HepG2 (cell line): ENCODE data around the gene CXCR2. TPM values are rescaled to one million over a fixed set of nuclear protein-coding genes. Genes with fewer than 3 reads are reported as not detected.

Source experiments
- CBX1 ChIP-seq: IDR thresholded peaks from one replicate; pipeline ENCODE4 v1.6.1; 2016; ENCODE audit warnings: antibody characterized with exemption, low read depth
- CTCF ChIP-seq: sonication (generic); formaldehyde crosslinking; IDR thresholded peaks from 2 replicates; pipeline ENCODE4 v1.5.0; 2020; ENCODE audit warnings: mild to moderate bottlenecking, missing genetic modification reagents, moderate library complexity
- ELF1 ChIP-seq: sonication (generic); formaldehyde crosslinking; IDR thresholded peaks from 2 replicates; pipeline ENCODE4 v1.4.0; 2020; ENCODE audit warnings: missing genetic modification reagents
- ELF3 ChIP-seq: IDR thresholded peaks from 2 replicates; pipeline ENCODE4 v1.6.1; 2016; ENCODE audit warnings: missing genetic modification reagents, missing compliant biosample characterization
- GTF2F1 ChIP-seq: fragments of 150-350 bp; IDR thresholded peaks from 2 replicates; pipeline ENCODE4 v1.6.1; 2014; ENCODE audit warnings: low read length
- KAT8 ChIP-seq: IDR thresholded peaks from 2 replicates; pipeline ENCODE4 v1.6.1; 2016; ENCODE audit warnings: missing genetic modification reagents, missing compliant biosample characterization
- MXI1 ChIP-seq: IDR thresholded peaks from 3 replicates; pipeline ENCODE4 v1.6.1; 2012; ENCODE audit warnings: low read depth, low read length, inconsistent platforms, borderline replicate concordance
- PPARG ChIP-seq: conservative IDR thresholded peaks from 2 replicates; pipeline ENCODE4 v1.6.1; 2016; ENCODE audit warnings: missing biosample characterization, missing genetic modification reagents
- RXRA ChIP-seq: sonication (generic); formaldehyde crosslinking; IDR thresholded peaks from 2 replicates; pipeline ENCODE4 v1.5.1; 2020; ENCODE audit warnings: missing genetic modification reagents
- SAP130 ChIP-seq: IDR thresholded peaks from 2 replicates; pipeline ENCODE4 v1.6.1; 2016; ENCODE audit warnings: low read depth
- SMC3 ChIP-seq: IDR thresholded peaks from 2 replicates; pipeline ENCODE4 v1.6.1; 2011; ENCODE audit warnings: low read length, improper control_type of control experiment
- XRCC5 ChIP-seq: fragments of 200-400 bp; formaldehyde crosslinking; optimal IDR thresholded peaks from 2 replicates; pipeline ENCODE3; 2017; ENCODE audit warnings: mild to moderate bottlenecking, low read length
- ZNF431 ChIP-seq: sonication (generic); formaldehyde crosslinking; IDR thresholded peaks from 2 replicates; pipeline ENCODE4 v1.9.0; 2022; ENCODE audit warnings: missing genetic modification reagents, low read depth, mild to moderate bottlenecking, borderline replicate concordance
- ZNF432 ChIP-seq: sonication (generic); formaldehyde crosslinking; IDR thresholded peaks from 2 replicates; pipeline ENCODE4 v1.5.0; 2020; ENCODE audit warnings: missing genetic modification reagents, mild to moderate bottlenecking, borderline replicate concordance
- ZNF740 ChIP-seq: sonication (generic); formaldehyde crosslinking; IDR thresholded peaks from 2 replicates; pipeline ENCODE4 v1.4.0; 2020; ENCODE audit warnings: missing genetic modification reagents
- ZNF766 ChIP-seq: sonication (generic); formaldehyde crosslinking; IDR thresholded peaks from 2 replicates; pipeline ENCODE4 v1.5.0; 2020; ENCODE audit warnings: missing genetic modification reagents, borderline replicate concordance
- polyA plus RNA-seq, 8 experiments: library from polyadenylated mRNA; depleted of rRNA in 3 of 8; stranded (reverse) in 7 of 8; unstranded in 1 of 8; fragments of >200 nt; fragmentation: Illumina TruSeq in 4 of 8; extraction: Trizol in 4 of 8; gene quantifications; 2 replicates each; pipeline versions ENCODE4 v1.2.1 to v1.2.3, GENCODE V29; 2011 to 2016; ENCODE audit warnings: low read depth in 4 of 8, missing spikeins in 1 of 8, mixed read lengths in 1 of 8; ENCODE audit not compliant: insufficient read depth in 1 of 8
- total RNA-seq, 5 experiments: library from RNA; depleted of rRNA; stranded (reverse); fragments of >200 nt; fragmentation: Illumina TruSeq; extraction: Trizol; gene quantifications; 2 replicates each; pipeline ENCODE4 v1.2.3, GENCODE V29; 2016; ENCODE audit warnings: low read depth in 1 of 5
- TF ChIP-seq, protein P1 (sequence below): sonication (generic); formaldehyde crosslinking; IDR thresholded peaks from 2 replicates; pipeline ENCODE4 v1.4.0; 2020; ENCODE audit warnings: missing genetic modification reagents
- TF ChIP-seq, protein P2 (sequence below), 2 experiments: fragments of 450-650 bp in 1 of 2; sonication (generic) in 1 of 2; formaldehyde crosslinking in 1 of 2; IDR thresholded peaks; 2 replicates each; pipeline versions ENCODE4 v1.6.1 to v1.8.0; 2016 to 2022; ENCODE audit warnings: antibody characterized with exemption in 1 of 2, mild to moderate bottlenecking in 1 of 2, missing genetic modification reagents in 1 of 2

The CXCR2 gene
- total and polyA plus RNA-seq, 2 of the 13 experiments (the other 11 are each of a cell fraction or from before 2014, with no cell fraction given): not detected

DNA sequence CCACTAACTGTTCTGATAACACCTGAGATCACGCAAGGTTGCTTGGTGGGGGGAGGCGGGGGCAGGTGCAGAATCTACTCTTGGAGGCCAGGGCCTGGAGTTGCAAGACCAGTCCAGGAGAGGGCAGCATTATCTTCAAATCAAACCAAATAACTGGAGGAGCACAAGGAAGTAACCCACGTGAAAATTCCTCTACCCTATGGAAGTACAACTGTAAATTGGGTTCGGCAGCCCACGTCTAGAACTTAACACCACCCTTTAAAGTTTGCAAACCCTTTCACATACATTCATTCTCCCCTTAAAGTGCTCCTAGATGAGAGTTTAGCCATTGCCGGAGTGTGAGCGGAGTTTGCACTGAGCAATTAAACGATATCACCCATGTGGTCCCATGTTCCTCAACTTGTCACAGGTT lies 60.5 kb downstream of the CXCR2 start (continued):
- TF ChIP-seq GTF2F1 (no peak), PPARG (CRISPR knock-in tag) (0 out of 2 replicates have a peak, but pooled peaks have one; percentile 16), ZNF740 (CRISPR knock-in tag) (no peak; the same call in 1 of the 2 replicates), CBX1 (no peak), SMC3 (peak; percentile 80), SAP130 (CRISPR knock-in tag) (peak; percentile 42; the same call in 1 of the 2 replicates), ELF3 (CRISPR knock-in tag) (peak; percentile 99), CTCF (CRISPR knock-in tag) (peak; percentile 87), KAT8 (CRISPR knock-in tag) (peak; percentile 54), ZNF766 (CRISPR knock-in tag) (no peak), ELF1 (CRISPR knock-in tag) (peak; percentile 59), RXRA (CRISPR knock-in tag) (no peak), MXI1 (peak; percentile 39; the same call in 1 of the 3 replicates), XRCC5 (peak; percentile 57), ZNF431 (CRISPR knock-in tag) (no peak), ZNF432 (CRISPR knock-in tag) (no peak)
- TF ChIP-seq, protein P1, sequence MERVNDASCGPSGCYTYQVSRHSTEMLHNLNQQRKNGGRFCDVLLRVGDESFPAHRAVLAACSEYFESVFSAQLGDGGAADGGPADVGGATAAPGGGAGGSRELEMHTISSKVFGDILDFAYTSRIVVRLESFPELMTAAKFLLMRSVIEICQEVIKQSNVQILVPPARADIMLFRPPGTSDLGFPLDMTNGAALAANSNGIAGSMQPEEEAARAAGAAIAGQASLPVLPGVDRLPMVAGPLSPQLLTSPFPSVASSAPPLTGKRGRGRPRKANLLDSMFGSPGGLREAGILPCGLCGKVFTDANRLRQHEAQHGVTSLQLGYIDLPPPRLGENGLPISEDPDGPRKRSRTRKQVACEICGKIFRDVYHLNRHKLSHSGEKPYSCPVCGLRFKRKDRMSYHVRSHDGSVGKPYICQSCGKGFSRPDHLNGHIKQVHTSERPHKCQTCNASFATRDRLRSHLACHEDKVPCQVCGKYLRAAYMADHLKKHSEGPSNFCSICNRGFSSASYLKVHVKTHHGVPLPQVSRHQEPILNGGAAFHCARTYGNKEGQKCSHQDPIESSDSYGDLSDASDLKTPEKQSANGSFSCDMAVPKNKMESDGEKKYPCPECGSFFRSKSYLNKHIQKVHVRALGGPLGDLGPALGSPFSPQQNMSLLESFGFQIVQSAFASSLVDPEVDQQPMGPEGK (CRISPR knock-in tag): peak; percentile 84
- TF ChIP-seq, protein P2, sequence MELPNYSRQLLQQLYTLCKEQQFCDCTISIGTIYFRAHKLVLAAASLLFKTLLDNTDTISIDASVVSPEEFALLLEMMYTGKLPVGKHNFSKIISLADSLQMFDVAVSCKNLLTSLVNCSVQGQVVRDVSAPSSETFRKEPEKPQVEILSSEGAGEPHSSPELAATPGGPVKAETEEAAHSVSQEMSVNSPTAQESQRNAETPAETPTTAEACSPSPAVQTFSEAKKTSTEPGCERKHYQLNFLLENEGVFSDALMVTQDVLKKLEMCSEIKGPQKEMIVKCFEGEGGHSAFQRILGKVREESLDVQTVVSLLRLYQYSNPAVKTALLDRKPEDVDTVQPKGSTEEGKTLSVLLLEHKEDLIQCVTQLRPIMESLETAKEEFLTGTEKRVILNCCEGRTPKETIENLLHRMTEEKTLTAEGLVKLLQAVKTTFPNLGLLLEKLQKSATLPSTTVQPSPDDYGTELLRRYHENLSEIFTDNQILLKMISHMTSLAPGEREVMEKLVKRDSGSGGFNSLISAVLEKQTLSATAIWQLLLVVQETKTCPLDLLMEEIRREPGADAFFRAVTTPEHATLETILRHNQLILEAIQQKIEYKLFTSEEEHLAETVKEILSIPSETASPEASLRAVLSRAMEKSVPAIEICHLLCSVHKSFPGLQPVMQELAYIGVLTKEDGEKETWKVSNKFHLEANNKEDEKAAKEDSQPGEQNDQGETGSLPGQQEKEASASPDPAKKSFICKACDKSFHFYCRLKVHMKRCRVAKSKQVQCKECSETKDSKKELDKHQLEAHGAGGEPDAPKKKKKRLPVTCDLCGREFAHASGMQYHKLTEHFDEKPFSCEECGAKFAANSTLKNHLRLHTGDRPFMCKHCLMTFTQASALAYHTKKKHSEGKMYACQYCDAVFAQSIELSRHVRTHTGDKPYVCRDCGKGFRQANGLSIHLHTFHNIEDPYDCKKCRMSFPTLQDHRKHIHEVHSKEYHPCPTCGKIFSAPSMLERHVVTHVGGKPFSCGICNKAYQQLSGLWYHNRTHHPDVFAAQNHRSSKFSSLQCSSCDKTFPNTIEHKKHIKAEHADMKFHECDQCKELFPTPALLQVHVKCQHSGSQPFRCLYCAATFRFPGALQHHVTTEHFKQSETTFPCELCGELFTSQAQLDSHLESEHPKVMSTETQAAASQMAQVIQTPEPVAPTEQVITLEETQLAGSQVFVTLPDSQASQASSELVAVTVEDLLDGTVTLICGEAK (IDR thresholded peaks at IDR 0.05): no peak
- TF ChIP-seq, protein P2 (CRISPR knock-in tag; IDR thresholded peaks at IDR 0.05): peak; percentile 24; the same call in 1 of the 2 replicates
